Mesenteric fat pad (tissue), 1 donor: ENCODE measurements around the gene PPP2R2C. TPM values are rescaled to one million over a fixed set of nuclear protein-coding genes. Genes with fewer than 3 reads are reported as not detected.

Experiments
- DNase-seq: peaks from one replicate; pipeline ENCODE4 v3.0.0-alpha.2; 2020; ENCODE audit warnings: low spot score
- total RNA-seq: library from RNA; stranded (reverse); fragmentation: NEBNext Ultra II Directional; extraction: Animal tissue kit (Norgen Biotek cat#: 25700); gene quantifications from one replicate; pipeline ENCODE4 v1.2.1, GENCODE V29; 2021
- donor health status: DM: yes; HTN: yes; CAD: no.

Gene PPP2R2C
- total RNA-seq, 1 donor from 2014 or later = 1.1 TPM

- no peak for DNase-seq
Measured at GRCh38 chr4:6404611-6405396, 67.6 kb downstream of the PPP2R2C start.

GRCh38 chr4:6403400-6403685, 69.1 kb downstream of the PPP2R2C start:
- no peak for DNase-seq

GRCh38 chr4:6402566-6403399, 69.6 kb downstream of the PPP2R2C start:
- DNase-seq = no peak

GRCh38 chr4:6401797-6402196, 70.6 kb downstream of the PPP2R2C start:
- DNase-seq = no peak

GRCh38 chr4:6396696-6397236, 75.6 kb downstream of the PPP2R2C start:
- DNase-seq = no peak

- no peak for DNase-seq
Measured at GRCh38 chr4:6395466-6396228, 76.8 kb downstream of the PPP2R2C start.

- DNase-seq = no peak
Measured at GRCh38 chr4:6394671-6395081, 77.7 kb downstream of the PPP2R2C start.

GRCh38 chr4:6393544-6394475, 78.6 kb downstream of the PPP2R2C start:
- DNase-seq = no peak

GRCh38 chr4:6393066-6393465, 79.3 kb downstream of the PPP2R2C start:
- DNase-seq = no peak

GRCh38 chr4:6392407-6392806, 80.0 kb downstream of the PPP2R2C start:
- no peak for DNase-seq

- no peak for DNase-seq
Measured at GRCh38 chr4:6391852-6392188, 80.6 kb downstream of the PPP2R2C start.

GRCh38 chr4:6391186-6391851, 81.1 kb downstream of the PPP2R2C start:
- DNase-seq = no peak

GRCh38 chr4:6390356-6390755, 82.1 kb downstream of the PPP2R2C start:
- DNase-seq = no peak

- no peak for DNase-seq
Measured at GRCh38 chr4:6389142-6389825, 83.1 kb downstream of the PPP2R2C start.

- no peak for DNase-seq
Measured at GRCh38 chr4:6388713-6389112, 83.7 kb downstream of the PPP2R2C start.

- no peak for DNase-seq
Measured at GRCh38 chr4:6387946-6388345, 84.5 kb downstream of the PPP2R2C start.

- no peak for DNase-seq
Measured at GRCh38 chr4:6386091-6386490, 86.3 kb downstream of the PPP2R2C start.

GRCh38 chr4:6385288-6385687, 87.1 kb downstream of the PPP2R2C start:
- no peak for DNase-seq

- no peak for DNase-seq
Measured at GRCh38 chr4:6384541-6384940, 87.9 kb downstream of the PPP2R2C start.

- DNase-seq = no peak
Measured at GRCh38 chr4:6383929-6384328, 88.5 kb downstream of the PPP2R2C start.
